Neutrophil (primary cell): ENCODE results near the gene VWF.

Experiments used
- H3K27ac ChIP-seq: fragments of 200-600 bp; sonication (generic); 2 replicates; pipeline ENCODE4 v1.5.1; 2016; ENCODE audit warnings: mild to moderate bottlenecking, moderate library complexity
- H3K27me3 ChIP-seq: fragments of 200-600 bp; sonication (generic); 2 replicates; pipeline ENCODE4 v1.6.0; 2016; ENCODE audit warnings: mild to moderate bottlenecking
- H3K36me3 ChIP-seq: fragments of 200-600 bp; sonication (generic); 2 replicates; pipeline ENCODE4 v1.5.1; 2017
- H3K4me1 ChIP-seq, 2 experiments: fragments of 200-600 bp in 1 of 2; sonication (generic) in 1 of 2; 1 replicate in 1 of 2; 2 replicates in 1 of 2; pipeline versions ENCODE4 v1.5.1 to v1.6.1; 2013 to 2016; ENCODE audit warnings: low read depth in 1 of 2, low read length in 1 of 2, mild to moderate bottlenecking in 1 of 2, moderate library complexity in 1 of 2; ENCODE audit not compliant: control insufficient read depth in 1 of 2, insufficient read depth in 1 of 2
- H3K4me3 ChIP-seq, 2 experiments: fragments of 200-600 bp in 1 of 2; sonication (generic) in 1 of 2; 1 replicate in 1 of 2; 2 replicates in 1 of 2; pipeline ENCODE4 v1.5.1; 2013 to 2016; ENCODE audit warnings: low read depth in 1 of 2, low read length in 1 of 2, mild to moderate bottlenecking in 1 of 2, moderate library complexity in 1 of 2
- H3K9me3 ChIP-seq: fragments of 200-600 bp; sonication (generic); 2 replicates; pipeline ENCODE4 v1.5.1; 2016
- TF ChIP-seq, protein P1 (sequence below): fragments of 200-600 bp; sonication (generic); IDR thresholded peaks from 2 replicates; pipeline ENCODE4 v1.5.1; 2016; ENCODE audit warnings: antibody characterized with exemption

The VWF gene

DNA sequence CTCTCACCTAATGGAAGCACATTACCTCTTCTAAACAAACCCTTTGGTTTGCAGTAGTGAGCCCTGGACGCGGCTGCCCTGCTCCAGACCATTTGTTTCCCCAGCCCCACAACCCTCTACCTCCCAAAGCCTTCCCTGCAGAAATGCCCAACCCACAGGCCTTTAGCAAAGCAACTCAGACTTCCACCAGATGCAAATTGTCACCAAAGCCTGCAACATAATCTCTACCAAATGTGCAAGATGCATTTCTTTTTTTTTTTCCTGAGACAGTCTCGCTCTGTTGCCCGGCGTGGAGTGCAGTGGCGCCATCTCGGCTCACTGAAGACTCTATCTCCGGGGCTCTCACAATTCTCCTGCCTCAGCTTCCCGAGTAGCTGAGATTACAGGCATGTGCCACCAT lies 56.2 kb downstream of the VWF start:
- TF ChIP-seq, protein P1, sequence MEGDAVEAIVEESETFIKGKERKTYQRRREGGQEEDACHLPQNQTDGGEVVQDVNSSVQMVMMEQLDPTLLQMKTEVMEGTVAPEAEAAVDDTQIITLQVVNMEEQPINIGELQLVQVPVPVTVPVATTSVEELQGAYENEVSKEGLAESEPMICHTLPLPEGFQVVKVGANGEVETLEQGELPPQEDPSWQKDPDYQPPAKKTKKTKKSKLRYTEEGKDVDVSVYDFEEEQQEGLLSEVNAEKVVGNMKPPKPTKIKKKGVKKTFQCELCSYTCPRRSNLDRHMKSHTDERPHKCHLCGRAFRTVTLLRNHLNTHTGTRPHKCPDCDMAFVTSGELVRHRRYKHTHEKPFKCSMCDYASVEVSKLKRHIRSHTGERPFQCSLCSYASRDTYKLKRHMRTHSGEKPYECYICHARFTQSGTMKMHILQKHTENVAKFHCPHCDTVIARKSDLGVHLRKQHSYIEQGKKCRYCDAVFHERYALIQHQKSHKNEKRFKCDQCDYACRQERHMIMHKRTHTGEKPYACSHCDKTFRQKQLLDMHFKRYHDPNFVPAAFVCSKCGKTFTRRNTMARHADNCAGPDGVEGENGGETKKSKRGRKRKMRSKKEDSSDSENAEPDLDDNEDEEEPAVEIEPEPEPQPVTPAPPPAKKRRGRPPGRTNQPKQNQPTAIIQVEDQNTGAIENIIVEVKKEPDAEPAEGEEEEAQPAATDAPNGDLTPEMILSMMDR = no peak
- Histone ChIP-seq H3K27me3 (peaks cover 12% of the 10 kb centered on the region), H3K9me3 (no peaks in the 10 kb centered on the region), H3K4me1 (no peaks in the 10 kb centered on the region), H3K27ac (no peak overlapping the region), H3K36me3 (no peaks in the 10 kb centered on the region), H3K4me3 (no peak overlapping the region)

DNA sequence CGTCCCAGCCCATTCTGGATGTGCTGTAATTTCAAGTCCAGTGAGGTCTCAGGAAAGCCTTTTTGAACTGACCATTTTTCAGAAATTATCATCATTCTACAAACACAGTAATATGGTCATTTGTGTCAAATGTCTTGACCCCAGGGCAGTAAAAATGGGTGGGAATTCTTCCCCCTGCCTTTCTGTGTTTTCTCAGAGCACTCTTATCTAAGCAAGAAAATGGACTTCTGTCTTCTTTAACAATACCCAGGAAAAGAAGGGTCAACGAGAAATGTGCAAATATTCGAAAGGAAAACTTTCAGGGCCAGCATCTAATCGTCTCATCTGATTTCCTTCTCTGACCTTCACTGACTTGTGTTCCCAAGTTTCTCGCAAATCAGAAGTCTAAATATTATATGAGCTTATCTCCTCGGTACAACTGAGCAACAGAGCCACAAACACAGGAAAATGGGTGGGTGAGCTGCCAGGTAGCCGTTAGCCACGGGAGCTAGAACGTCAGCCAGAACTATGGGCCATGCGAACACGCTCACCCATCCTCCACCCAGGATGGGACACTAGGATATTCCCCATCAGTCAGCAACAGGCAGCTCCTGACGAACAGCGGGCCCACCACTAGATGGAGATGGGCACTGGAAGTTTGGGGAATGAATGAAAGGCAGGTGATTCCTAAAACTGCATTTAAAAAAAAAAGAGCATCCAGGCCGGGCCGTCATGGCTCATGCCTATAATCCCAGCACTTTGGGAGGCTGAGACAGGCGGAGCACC lies 57.1 kb downstream of the VWF start:
- Histone ChIP-seq H3K4me3 (no peak overlapping the region), H3K9me3 (no peaks in the 10 kb centered on the region), H3K4me1 (no peaks in the 10 kb centered on the region), H3K36me3 (no peaks in the 10 kb centered on the region), H3K27ac (no peak overlapping the region), H3K27me3 (peaks cover 7% of the 10 kb centered on the region)
- TF ChIP-seq, protein P1 = no peak

DNA sequence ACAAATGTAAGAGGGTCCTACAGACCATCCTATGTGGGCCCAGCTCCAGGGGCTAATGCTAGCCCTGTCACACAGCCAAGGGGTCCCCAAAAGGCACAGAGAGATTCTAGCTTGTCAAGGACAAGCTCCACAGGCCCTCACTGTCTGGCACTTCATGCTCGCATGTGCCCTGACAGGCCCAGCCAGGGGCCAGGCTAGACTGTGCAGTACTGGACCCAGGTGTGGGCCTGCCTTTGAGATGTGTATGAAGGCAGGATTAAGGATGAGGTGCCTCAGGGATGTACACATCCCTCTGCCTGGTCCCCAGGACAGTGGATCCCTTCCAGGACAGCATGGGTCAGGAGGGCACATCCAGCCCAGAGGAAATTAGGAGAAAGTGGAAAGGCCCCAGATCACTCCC lies 57.8 kb downstream of the VWF start:
- no peaks in the 10 kb centered on the region for H3K36me3 ChIP-seq
- no peaks in the 10 kb centered on the region for H3K9me3 ChIP-seq
- no peak overlapping the region for H3K4me3 ChIP-seq
- H3K27me3 ChIP-seq = peaks cover 7% of the 10 kb centered on the region
- H3K27ac ChIP-seq = no peak overlapping the region
- no peaks in the 10 kb centered on the region for H3K4me1 ChIP-seq
- TF ChIP-seq, protein P1 = no peak

DNA sequence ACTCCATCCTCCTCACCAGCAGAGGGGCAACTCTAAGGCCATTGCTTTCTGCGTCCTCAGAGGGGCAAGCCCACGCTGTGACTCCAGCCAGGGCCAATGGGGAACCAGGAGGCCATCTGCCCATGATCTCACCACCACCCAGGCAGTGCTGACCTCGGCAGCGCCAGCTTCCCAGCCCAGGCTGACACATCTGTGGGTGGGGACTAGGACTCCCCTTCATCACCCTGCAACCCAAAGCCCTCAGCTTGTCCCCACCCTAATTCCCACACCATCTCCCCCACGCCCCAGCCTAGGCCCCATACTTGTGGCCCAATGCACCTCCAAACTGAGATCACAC lies 58.6 kb downstream of the VWF start:
- Histone ChIP-seq H3K36me3 (no peaks in the 10 kb centered on the region), H3K9me3 (no peaks in the 10 kb centered on the region), H3K27ac (no peak overlapping the region), H3K4me1 (no peaks in the 10 kb centered on the region), H3K4me3 (no peak overlapping the region), H3K27me3 (peaks cover 7% of the 10 kb centered on the region)
- TF ChIP-seq, protein P1 = no peak

DNA sequence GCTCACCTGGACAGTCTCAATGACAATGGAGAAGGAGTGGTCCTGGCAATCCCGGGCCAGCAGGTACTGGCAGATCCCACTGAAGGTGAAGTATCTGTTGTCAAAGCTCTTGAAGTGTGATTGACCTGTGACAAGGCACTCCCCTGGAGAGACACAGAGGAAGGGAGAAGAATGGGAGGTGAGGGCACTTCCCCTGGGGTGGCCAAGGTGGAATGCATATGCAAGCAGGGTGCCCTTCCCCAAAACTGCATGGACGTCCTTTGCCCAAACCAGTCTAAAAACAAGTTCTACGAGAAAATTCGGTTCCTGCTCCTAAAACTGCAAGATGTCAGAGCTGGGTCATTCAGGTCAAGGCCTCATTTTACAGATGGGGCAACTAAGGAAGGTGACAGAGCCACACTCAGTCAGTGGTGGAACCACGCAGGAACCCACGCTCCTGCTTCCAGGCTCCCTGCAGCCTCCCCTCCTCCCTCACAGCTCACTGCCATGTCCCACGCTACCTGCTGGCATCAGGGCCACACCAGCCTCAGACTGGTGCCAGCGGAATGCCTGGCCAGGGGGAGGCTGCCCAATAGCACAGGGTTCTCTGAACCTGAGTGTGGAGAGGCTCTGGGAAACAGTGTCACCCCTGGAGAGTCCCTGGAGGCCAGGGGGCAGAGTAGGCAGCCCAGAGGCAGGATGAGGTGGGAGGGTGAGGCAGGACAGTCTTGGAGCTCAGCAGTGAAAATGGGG lies 59.2 kb downstream of the VWF start:
- Histone ChIP-seq H3K27ac (no peak overlapping the region), H3K36me3 (no peaks in the 10 kb centered on the region), H3K4me3 (no peak overlapping the region), H3K27me3 (peaks cover 6% of the 10 kb centered on the region), H3K9me3 (no peaks in the 10 kb centered on the region), H3K4me1 (no peaks in the 10 kb centered on the region)
- TF ChIP-seq, protein P1 = no peak
